Epithelial cell of proximal tubule (primary cell): ENCODE data around the gene RXFP1. TPM values are rescaled to one million over a fixed set of nuclear protein-coding genes. Genes with fewer than 3 reads are reported as not detected.

Source experiments
- DNase-seq: peaks from one replicate; pipeline ENCODE4 v3.0.0-alpha.2; 2011; ENCODE audit warnings: low read depth
- H3K4me3 ChIP-seq: 2 replicates; pipeline ENCODE4 v1.5.1; 2011; ENCODE audit warnings: low read depth, mild to moderate bottlenecking, low read length
- total RNA-seq: library from RNA; depleted of rRNA; stranded (reverse); fragments of >200 nt; gene quantifications from 2 replicates; pipeline ENCODE4 v1.2.3, GENCODE V29; 2015
- TF ChIP-seq, protein P1 (sequence below): conservative IDR thresholded peaks from 2 replicates; pipeline ENCODE4 v1.5.1; 2012; ENCODE audit warnings: low read depth, mild to moderate bottlenecking, low read length

Gene RXFP1
- total RNA-seq, 1 donor from 2014 or later, result not detected

DNA sequence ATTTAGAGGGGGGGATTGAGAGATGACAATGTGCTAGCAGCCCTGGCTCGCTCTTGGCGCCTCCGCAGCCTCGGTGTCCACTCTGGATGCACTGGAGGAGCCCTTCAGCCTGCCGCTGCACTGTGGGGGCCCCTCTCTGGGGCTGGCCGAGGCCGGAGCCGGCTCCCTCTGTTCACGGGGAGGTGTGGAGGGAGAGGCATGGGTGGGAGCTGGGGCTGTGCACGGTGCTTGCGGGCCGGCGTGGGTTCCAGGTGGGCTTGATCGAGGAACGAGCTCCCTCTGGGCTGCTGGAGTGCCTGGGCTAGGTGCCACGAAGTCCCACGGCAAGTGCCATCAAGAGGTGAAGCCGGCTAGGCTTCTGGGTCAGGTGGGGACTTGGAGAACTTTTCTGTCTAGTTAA lies 143.1 kb downstream of the RXFP1 start:
- DNase-seq, result no peak
- TF ChIP-seq, protein P1, sequence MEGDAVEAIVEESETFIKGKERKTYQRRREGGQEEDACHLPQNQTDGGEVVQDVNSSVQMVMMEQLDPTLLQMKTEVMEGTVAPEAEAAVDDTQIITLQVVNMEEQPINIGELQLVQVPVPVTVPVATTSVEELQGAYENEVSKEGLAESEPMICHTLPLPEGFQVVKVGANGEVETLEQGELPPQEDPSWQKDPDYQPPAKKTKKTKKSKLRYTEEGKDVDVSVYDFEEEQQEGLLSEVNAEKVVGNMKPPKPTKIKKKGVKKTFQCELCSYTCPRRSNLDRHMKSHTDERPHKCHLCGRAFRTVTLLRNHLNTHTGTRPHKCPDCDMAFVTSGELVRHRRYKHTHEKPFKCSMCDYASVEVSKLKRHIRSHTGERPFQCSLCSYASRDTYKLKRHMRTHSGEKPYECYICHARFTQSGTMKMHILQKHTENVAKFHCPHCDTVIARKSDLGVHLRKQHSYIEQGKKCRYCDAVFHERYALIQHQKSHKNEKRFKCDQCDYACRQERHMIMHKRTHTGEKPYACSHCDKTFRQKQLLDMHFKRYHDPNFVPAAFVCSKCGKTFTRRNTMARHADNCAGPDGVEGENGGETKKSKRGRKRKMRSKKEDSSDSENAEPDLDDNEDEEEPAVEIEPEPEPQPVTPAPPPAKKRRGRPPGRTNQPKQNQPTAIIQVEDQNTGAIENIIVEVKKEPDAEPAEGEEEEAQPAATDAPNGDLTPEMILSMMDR, result no peak
- no peak overlapping the region for H3K4me3 ChIP-seq

DNA sequence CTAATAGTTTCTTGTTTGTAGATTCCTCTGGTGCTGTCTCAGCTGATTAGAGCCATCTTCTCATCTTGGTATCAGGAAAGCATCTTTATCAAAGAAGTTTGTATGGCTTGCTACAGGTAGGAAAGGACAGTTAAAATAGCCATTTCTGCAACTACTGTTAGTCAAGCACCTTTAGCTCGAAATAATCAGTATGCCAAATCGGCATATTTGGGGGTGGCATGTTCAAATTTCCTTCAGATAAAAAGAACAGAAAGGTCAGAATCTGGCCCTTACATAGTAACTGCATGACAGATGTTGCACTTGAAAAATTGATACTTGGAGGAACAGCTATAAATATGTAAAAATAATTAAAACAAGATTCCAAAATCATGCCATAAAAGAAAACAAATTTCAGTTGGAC lies 145.2 kb downstream of the RXFP1 start:
- TF ChIP-seq, protein P1, result no peak
- no peak for DNase-seq
- H3K4me3 ChIP-seq, result no peak overlapping the region

DNA sequence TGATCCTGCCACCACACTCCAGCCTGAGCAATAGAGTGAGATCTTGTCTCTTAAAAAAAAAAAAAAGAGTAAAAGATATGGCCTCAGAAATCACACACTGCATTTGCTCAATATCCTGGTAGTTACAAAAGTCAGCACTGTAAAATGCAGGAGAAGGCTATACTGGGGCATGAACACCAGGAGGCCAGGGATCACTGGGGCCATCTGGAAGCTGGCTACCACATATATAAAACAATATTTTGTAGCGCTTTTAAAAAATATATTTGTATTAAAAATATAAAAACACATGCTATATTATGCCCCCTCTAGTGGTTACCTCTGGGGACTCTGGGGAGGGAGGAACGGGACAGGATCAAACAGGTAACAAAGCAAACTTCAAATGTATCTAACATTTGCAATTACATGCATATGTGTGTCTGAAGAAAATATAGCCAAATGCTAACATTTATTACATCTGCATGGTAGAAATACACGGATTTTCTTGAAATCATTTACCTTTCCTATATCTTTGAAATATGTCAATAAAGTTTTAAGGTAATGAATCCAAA lies 146.0 kb downstream of the RXFP1 start:
- no peak overlapping the region for H3K4me3 ChIP-seq
- no peak for DNase-seq
- TF ChIP-seq, protein P1, result peak; percentile 59

DNA sequence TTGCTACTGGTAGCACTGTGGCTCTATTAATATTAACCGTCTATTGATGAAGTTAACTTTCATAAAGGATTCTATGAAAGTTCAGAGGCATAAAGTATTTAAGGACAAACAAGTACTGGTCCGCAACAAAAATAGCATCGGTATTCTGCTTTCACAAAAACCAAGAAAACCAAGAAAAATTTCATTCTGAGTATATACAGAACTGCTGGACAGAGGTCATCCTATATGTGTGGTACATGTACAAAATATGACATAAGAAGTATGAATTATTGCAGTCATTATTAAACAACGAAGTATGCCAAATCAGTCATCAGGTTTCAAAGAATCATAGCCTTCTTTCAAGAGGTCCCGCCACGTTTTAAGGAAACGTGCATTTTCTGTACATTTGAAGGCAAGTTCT lies 147.6 kb downstream of the RXFP1 start:
- DNase-seq, result no peak
- TF ChIP-seq, protein P1, result no peak

DNA sequence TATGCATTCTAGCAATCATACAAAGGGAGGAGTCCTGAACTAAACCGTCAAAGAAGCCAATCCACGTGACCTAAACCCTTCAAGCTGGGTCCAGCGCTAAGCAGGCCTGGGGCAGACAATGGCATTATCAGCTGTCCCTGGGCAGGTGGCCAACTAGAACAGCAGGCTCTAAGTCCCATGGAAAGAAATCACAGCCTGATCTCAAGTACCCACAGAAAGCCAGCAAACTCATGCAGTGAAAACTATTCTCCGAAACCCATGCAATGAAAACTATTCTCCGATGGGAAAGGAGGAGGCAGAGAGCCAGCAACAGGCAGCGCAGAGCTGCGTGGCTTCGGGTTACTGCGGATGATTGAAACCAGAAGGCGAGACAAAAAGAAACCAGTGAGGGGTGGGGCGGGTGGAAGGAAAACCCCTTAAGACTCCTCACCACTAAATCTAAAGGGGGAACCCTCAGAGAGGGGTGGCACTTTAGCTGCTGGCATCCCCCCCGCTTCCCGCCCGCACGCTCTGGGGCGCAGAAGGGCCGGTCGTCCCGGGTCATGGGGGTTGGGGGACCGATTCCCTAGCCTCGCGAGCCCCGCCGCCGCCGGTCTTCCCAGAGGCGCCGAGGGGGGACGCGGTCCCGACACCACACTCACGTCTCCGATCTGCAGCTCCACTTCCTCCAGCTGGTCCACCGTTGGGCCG lies 149.4 kb downstream of the RXFP1 start:
- TF ChIP-seq, protein P1, result no peak
- peak; percentile 31 for DNase-seq
- peak overlapping the region; percentile 80 for H3K4me3 ChIP-seq

More for the DNA sequence above, 147.6 kb downstream of the RXFP1 start:
- no peak overlapping the region for H3K4me3 ChIP-seq

DNA sequence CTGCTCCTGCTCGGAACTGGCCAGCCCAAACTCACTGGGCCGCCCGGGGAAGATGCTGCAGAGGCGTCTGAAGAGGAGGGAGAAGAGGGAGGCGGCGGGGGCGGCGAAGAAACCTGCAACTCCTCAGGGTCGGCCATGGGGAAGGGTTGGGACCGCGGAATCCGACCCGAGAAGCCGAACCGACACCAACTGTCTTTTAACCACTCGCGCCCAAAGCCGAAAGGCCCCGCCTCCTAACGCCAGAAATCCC lies 149.9 kb downstream of the RXFP1 start, which contains the start of gene C4orf46:
Gene C4orf46, minus strand, starts transcription at position 223 of the 250 bp plus-strand sequence. Its CDS starts 86 bp downstream, at position 137.
- no peak for DNase-seq
- TF ChIP-seq, protein P1, result no peak
- peak within 1 kb of the TSS; percentile 80 for H3K4me3 ChIP-seq
